NCI-H82 treated with DMSO at 0.1 percent for 48 hours (cell line): ENCODE results near the gene FBXW8.

Experiments
- DNase-seq: peaks from one replicate; lab custom pipeline; 2025; ENCODE audit not compliant: unreplicated experiment; lab: John Stamatoyannopoulos, UW

The FBXW8 gene, protein sequence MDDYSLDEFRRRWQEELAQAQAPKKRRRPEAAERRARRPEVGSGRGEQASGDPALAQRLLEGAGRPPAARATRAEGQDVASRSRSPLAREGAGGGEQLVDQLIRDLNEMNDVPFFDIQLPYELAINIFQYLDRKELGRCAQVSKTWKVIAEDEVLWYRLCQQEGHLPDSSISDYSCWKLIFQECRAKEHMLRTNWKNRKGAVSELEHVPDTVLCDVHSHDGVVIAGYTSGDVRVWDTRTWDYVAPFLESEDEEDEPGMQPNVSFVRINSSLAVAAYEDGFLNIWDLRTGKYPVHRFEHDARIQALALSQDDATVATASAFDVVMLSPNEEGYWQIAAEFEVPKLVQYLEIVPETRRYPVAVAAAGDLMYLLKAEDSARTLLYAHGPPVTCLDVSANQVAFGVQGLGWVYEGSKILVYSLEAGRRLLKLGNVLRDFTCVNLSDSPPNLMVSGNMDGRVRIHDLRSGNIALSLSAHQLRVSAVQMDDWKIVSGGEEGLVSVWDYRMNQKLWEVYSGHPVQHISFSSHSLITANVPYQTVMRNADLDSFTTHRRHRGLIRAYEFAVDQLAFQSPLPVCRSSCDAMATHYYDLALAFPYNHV

DNA sequence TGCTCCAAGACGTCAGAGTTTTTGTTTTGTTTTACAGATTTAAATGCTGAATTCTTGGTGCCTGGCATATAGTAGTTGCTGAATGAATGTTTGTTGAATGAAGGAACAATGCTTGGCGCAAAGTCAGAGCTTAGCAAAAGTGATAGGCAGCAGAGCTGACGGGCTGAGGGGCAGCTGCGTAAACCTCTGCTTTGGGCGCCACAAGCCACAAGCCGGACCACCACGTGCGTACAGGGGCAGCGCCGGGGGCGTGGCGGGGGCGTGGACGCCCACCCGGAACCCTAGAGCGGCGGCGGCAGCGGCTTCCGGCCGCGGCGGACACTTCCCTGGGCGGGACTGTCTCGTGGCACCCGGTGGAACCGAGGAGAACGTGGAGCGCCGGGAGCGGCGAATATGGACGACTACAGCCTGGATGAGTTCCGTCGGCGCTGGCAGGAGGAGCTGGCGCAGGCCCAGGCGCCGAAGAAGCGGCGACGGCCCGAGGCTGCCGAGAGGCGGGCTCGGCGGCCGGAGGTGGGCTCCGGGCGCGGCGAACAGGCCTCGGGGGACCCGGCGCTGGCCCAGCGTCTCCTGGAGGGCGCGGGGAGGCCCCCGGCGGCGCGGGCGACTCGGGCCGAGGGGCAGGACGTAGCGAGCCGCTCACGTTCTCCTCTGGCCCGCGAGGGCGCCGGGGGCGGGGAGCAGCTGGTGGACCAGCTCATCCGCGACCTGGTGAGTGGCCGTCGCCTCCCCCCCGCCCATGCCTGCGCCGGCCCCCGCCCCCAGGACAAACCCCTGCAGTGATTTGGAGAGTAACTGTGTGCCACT is at the start of gene FBXW8:
Gene FBXW8 (plus strand): TSS at position 306 of the 807 bp plus-strand sequence. CDS start 88 bp downstream, at position 394.
- DNase-seq, result peak; percentile 63

DNA sequence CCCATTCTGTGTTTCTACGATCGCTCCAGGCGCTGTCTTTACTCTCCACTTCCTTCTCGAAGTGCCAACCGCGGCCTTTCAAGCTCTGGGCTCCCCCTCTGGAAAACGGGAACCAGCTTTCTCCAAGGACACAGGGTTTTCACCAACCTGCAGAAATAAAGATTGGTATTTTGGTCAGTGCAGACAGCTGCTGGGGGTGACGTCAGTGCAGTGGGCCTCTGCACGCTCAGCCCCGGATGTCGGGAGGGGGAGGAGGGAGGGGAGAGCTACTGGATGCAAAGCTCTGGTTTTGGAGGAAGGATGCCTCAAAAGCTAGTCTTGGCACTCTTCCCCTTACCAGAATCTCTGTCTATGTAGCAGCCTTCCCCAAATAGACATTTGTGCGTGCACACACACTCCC is 49.4 kb upstream of the FBXW8 start:
- DNase-seq, result no peak

DNA sequence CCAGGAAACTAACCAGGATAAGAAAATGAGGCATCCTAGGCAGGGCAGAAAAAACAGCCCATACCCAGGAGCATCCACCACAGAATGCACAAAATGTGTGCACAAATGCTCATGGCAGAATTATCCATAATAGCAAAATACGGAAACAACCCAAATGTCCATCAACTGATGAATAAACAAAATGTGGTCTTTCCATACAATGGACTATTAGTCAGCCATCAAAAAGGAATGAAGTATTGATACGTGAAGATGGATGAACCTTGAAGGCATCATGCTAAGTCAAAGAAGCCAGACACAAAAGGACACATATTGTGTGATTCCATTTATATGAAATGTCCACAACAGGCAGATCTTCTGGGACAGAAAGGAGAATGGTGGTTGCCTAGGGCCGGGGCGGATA is 48.6 kb upstream of the FBXW8 start:
- DNase-seq, result no peak

DNA sequence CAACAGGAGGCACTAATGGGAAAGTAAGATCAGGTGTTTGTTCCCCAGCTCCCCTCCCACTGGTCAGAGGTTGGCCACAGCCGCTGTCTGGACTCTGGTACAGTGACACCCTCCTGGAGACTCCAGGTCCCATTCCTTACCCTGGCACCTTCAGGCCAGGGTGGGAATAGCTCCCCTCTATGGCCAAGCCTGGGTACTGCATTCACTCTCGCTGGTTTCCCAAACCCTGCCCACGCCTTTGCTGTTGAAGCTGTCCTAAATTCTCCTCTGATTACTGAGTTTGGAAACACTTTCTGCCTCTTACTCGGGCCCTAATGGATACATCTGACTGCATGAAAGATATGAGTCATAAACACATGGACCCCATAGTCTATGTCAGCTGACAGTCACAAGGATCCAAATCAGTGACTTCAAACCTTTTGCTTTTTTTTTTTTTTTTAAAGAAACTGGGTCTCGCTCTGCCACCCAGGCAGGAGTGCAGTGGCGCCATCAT is 47.4 kb upstream of the FBXW8 start:
- no peak for DNase-seq

DNA sequence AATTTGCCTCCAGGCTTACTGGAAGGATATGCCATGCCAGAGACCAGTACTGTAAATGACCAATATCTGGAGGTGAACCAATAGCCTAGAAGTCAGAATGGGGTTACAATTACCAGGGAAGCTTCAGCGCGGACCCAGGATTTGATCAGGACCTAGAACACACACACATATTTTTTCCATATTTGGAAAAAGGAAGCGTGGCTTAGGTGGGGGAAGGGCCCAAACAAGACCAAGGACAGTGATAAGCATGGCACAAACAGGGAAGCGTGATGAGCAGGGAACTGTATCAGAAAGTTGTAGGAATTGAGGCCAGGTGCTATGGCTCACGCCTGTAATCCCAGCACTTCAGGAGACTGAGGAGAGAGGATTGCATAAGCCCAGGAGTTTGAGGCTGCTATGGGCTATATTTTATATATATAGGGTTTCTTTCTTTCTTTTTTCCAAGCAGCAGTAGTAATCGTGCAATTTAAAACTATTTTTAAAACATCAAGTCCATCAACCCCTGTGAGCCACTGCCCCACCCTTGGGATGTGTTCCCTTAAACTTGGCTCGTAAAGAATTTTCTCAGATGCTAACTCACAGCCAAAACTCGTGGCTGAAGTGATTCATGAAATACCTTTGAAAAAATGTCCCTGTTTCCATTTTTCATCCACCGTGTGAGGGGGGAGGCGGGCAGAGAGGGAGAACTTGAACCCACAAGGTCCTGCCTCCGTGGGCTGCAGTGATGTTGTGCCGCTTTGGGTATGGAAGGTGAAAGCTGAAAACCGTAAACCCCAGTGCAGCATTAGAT is 46.2 kb upstream of the FBXW8 start:
- DNase-seq, result no peak

DNA sequence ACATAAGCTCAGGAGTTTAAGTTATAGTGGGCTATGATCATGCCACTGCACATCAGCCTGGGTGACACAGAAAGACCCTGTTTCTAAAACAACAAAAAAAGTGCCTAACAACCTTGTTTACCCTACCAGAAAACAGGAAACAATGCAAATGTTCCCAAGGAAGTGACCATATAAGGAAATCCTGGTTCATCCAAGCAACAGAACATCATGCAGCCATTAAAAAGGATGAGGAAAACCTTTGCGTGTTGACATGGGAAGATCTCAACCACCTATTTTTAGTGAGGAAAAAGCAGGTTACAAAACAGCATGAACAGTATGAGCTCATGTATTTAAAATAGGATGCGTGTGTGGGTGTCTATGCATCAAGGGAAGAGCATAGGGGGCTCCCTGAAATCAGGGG is 43.2 kb upstream of the FBXW8 start:
- DNase-seq, result no peak

DNA sequence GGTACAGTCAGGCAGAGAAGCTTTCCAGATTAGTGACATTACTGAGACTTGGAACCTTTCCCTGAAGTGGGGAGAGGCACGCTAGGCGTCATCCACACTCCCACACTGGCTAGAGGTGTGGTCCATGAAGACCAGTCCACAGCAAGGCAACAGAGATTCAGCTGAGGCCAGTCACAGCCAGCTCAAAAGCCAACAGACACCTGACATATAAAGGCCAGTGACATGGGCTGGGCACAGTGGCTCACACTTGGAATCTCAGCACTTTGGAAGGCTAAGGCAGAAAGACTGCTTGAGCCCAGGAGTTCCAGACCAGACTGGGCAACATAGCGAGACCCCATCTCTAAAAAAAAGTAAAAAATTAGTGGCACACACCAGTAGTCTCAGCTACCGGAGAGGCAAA is 40.4 kb upstream of the FBXW8 start:
- no peak for DNase-seq

DNA sequence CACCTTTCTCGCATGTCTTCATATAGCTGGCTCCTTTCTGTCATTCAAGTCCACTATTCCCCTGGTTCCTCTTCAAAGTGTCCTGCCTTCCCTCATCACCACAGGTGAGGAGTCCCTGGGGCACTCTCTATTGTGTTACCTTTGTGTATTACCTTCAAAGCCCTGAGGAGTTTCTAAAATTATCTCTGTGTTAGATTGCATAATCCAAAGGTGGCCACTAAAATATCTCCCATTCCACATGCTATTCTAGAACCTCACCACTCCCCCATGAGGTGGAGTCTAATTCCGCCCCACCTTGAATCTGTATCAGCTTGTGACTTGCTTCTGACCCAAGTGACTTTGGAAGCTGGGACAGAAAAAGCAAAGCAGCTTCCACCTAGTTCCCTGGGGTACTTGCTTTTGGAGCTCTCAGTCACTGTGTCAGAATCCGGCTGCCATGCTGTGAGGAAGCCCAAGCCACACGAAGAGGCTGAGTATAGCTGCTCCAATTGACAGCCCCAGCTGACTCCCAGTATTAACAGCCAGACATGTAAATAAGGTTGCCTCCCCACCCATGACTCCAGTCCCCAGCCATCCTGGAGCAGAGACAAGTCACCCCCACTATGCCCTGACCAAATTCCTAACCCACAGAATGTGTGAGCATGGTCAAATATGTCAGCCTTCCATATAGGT is 36.3 kb upstream of the FBXW8 start:
- DNase-seq, result no peak

DNA sequence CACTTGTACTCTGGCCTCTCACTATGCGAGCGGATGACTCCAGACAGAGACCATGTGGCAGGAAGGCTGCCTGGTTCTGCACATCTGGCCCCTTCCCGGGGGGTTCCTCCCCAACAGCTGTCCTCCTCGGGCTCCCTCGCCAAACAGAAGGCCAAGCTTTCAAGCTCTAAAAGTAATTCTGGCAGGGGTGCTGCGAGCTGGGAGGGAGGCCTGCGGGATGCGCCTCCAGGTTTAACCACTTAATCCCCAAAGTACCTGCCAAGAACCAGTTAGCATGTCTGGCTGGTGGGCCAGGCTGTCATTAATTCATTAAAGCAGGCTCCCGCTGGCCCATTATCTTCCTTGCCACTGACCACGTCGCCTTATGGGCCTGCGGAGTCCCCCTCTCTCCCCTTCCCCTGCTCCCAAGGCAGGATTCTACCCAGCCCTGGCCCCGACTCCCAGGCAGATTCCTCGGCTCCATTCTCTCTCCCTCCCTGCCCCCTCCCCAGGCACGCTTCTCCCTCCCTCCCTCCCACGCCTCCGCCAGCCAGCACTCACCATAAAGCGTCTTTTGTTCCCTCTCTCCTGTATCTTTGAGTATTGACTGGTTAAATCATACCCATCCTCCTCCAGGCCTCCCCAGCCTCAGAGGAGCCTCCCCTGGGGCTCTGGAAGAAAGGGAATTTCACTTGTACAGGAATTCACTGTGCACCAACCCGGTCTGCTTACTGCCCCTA is 34.4 kb upstream of the FBXW8 start:
- DNase-seq, result no peak

DNA sequence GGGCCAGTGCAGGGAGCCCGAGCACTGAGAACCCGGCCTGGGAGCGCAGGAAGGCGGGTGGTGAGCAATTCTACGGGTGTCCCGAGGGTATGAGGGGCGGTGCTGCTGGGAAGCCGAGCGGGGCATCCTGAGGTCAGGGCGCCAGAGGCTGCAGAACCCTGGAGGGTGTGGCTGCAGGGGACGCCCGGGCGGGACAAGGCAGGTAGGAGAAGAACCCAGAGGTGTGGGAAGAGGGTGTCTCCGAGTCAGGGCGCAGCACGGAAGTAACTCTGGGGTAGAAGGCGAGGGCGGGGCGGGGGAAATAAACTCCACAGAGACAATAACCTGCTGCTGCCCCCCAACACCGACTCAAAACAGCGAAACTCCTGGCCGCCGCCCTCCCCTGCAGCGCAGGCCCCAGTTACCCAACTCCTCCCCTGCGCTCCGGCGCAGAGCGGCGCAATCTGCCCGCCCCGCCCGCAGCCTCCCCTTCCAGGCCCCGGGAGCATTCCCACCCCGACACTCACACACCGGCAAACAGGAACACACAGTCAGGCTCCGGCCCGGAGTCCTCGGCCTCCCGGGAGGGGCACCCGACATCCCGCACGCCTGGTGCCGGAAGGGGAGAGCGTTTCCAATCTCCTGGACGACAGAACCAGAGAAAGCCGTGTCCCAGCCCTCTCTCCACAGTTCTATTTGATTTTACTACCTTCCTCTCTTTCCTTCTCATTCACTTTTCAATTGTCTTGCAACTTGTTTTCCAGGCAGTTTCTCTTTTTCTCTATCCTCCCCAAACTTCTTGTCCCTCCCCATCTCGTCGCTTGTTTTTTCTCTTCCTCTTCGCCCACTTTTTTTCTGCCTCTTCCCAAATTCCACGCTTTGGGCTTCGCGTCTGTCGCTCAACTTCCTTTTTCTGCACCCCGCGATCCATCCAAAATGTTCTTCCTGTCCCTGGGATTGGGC is 31.9 kb upstream of the FBXW8 start:
- DNase-seq, result no peak

DNA sequence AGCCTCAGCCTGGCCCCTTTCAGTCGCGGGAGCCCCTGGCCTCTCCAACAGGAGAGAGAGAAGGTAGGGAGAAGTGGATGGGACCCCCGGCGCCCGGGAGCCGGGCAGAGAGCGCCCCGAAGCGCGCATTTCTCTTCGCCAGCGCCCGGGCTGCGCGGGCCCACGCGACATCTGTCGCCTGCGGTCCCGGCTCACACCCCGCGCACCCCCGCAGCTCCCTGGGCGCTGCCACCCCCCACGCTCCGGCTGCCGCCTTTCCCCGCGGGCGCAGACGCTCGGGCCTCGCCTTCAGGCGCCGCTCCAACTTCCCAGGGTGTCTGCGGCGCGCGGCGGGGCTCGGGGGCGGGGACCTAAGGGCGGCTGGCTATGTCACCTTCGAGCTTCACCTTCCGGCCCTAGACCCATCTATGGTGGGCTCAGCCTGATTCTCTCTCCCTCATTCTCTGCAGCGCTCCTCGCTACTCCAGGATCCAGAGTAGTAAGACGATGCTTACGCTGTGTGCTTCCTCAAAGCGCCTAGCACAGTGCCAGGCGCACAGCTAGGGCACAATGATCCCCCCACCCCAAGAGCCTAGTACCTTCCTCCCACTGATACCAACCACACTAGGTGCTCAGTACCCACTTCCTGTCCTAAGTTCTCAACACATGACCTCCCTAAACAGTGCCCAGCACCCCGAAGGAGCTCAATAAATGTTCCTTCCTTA is 31.1 kb upstream of the FBXW8 start:
- DNase-seq, result no peak

DNA sequence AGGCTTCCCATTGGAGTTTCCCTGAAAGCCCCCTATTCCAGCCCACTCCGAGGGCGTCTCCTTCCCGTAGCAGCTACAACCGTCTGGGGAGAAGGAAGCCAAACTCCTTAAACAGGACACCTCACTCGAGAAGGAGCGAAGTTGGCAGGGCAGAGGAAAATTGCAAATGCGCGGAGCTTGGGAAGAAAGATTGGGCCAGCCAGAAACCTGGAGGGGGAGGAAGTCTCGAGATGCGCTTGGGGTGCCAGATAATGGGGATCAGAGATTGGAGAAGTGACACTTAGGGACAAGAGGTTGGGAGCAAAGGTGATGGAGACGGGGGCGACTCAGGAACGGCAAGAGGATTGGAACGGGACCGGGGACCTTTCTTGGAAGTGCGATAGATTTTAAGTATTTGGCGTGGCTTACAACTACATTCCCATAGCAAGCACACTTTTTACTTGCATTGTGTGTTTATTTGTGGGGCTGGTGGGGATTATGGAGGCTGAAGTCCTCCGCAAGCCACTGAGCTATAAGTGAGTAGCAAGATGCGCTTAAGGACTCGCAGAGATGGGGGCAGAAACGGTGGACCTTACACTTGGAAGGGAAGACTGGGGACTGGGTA is 30.4 kb upstream of the FBXW8 start:
- DNase-seq, result no peak

DNA sequence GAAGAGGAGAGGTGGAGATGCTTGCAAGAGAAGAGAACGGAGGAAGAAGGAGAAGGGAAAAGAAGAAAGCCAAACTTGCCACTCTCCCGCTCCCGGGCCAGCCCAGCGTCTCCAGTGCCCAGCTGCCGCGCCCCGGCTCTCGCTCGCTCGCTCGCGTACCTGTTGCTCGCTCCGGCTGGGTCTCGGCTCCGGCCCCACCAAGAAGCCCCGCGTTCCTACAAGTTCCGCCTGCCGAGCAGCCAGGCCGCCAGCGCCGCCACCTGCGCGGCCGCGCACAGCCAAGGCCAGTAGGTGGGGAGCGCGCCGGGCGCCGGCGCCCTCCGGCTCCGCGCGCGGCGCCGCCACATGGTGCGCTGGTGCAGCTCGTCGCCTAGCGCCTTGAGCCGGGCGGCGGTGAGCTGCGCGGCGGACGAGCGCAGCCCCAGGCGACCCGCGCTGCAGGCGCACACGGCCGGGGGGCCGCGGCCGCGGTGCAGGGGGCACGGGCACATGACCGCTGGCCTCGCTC is 29.9 kb upstream of the FBXW8 start:
- no peak for DNase-seq

DNA sequence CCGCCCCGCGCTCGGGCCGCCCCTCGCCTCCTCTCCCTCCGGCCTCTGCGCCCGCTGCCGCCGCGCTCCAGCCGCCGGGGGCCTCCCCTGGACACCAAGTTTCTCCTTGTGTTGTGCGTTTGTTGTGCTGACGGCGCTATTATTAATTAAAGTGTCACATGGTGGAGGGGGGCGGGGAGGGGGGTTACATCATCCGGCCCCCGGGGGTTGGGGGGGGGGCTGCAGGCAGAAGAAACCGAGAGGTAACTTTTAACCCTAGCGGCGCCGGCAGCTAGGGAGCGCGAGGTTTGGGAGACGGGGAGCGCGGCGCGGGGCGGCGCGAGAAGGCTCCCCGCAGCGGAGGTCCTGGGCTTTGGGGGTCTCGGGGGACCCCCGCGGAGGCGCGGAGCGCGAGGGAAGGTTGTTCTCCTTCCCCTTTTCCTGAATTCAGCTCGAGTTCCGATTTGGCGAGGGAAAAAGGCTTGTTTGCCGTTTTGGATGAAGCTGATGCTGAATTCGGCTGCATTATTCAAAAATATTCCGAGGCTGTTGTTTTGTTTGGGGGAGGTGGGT is 29.3 kb upstream of the FBXW8 start, which contains the start of gene HRK:
Gene HRK (minus strand): TSS at position 117 of the 552 bp plus-strand sequence. CDS start 134 bp downstream, outside the sequence.
- DNase-seq, result no peak

DNA sequence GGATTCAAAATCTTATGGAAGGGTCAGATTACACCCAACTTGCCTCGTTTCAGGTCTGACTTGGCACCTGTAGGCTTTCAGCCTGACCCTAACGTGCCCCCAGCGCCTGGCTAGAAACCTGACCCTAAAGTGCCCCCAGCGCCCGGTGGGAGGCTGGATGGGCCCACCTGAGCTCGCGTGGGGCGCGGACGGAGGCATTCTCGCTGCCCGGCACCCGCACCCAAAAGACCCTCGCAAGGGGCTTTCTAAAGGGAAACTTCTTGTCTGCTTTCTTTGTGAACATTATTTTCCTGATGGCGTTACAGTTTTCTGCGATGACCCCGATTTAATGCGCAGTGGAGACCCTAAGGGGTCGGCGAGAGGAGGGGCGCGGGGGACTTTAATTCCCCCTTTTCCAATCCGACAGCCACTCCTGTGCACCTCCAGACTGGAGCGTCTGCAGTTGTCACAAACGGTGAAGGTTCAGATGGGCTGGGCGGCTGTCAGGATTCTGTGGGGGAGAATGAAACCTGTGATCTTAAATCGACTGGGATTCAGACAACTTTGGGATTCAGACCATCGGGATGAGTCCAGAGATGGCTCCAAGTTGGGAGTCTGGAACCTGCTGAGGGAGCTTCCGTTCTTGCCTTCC is 28.8 kb upstream of the FBXW8 start:
- DNase-seq, result no peak

DNA sequence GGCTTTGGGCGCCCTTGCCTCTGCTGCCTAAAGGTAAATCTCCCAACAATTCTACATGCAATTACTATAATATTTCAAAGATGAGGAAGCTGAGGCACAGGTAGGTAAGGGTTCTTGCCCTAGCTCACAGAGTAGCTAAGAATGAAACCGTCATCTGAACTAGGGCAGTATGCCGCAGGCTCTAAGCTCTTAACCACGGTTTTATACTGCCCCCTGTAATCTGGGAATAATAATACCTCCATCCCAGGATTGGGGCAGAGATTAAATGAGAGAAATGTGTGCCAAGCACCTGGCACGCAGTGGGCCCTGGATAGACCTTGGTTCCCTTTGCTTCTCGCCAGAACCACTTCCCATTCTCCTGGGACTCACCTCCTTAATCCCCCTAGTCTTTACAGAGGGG is 28.0 kb upstream of the FBXW8 start:
- DNase-seq, result no peak

DNA sequence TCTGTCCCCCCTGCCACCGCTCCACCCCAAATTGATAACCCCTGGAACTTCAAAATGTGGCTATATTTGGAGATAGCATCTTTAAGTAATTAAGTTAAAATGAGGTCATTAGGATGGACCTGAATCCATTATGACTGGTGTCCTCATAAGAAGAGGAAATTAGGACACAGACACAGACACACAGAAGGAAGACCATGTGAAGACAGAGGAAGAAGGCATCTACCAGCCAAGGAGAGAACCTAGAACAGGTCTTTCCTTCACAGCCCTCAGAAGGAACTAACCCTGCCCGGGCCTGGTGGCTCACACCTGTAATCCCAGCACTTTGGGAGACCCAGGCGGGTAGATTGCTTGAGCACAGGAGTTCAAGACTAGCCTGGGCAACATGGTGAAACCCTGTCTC is 25.9 kb upstream of the FBXW8 start:
- no peak for DNase-seq
